CD4-positive, alpha-beta T cell (primary cell): ENCODE measurements around the gene ENOX1. TPM values are rescaled to one million over a fixed set of nuclear protein-coding genes. Genes with fewer than 3 reads are reported as not detected.

Experiments
- ATAC-seq: fragments of 200-7000 bp; cut with Tn5 transposase; one replicate; pipeline ENCODE4 v1.10.0; 2022; ENCODE audit warnings: mild to moderate bottlenecking; ENCODE audit not compliant: poor library complexity
- CTCF ChIA-PET: fragments of 350-600 bp; sonication (Branson Sonifier 250); formaldehyde crosslinking; loops from one replicate; lab custom pipeline; 2021; ENCODE audit warnings: antibody characterized with exemption, inconsistent platforms; lab: Charles Lee
- POLR2A ChIA-PET: fragments of 350-600 bp; sonication (Branson Sonifier 250); formaldehyde crosslinking; loops from one replicate; lab custom pipeline; 2021; ENCODE audit warnings: antibody characterized with exemption, inconsistent platforms; lab: Charles Lee
- DNase-seq, 14 experiments: peaks; one replicate each; pipeline ENCODE4 v3.0.0-alpha.2; 2013 to 2020; ENCODE audit warnings: mixed read lengths in 2 of 14
- H3K27ac ChIP-seq, 2 donors: one replicate each; pipeline versions ENCODE4 v1.5.1 to v1.7.0; 2013; ENCODE audit warnings: low read length in 2 of 2, low read depth in 1 of 2, mild to moderate bottlenecking in 1 of 2
- H3K27me3 ChIP-seq, 2 experiments: 1 replicate in 1 of 2; 2 replicates in 1 of 2; pipeline versions ENCODE4 v1.6.1 to v1.7.0; 2013; ENCODE audit warnings: low read length in 2 of 2, control low read depth in 1 of 2, mild to moderate bottlenecking in 1 of 2, moderate library complexity in 1 of 2; ENCODE audit not compliant: insufficient read depth in 2 of 2, control insufficient read depth in 1 of 2
- H3K36me3 ChIP-seq: one replicate; pipeline ENCODE4 v1.6.1; 2013; ENCODE audit warnings: low read length, control low read depth; ENCODE audit not compliant: insufficient read depth
- H3K4me1 ChIP-seq: one replicate; pipeline ENCODE4 v1.6.1; 2013; ENCODE audit warnings: low read length, control low read depth; ENCODE audit not compliant: insufficient read depth
- H3K4me3 ChIP-seq: one replicate; pipeline ENCODE4 v1.5.1; 2013; ENCODE audit warnings: mild to moderate bottlenecking, low read length, moderate library complexity
- H3K9me3 ChIP-seq, 2 experiments: 1 replicate in 1 of 2; 2 replicates in 1 of 2; pipeline versions ENCODE4 v1.6.1 to v1.7.0; 2013; ENCODE audit warnings: low read length in 2 of 2, mild to moderate bottlenecking in 2 of 2, control low read depth in 1 of 2, moderate library complexity in 1 of 2; ENCODE audit not compliant: control insufficient read depth in 1 of 2, insufficient read depth in 1 of 2
- H3K27ac Mint-ChIP-seq: one replicate; pipeline ENCODE4 v1.8.0; 2020; ENCODE audit warnings: mixed read lengths
- H3K27me3 Mint-ChIP-seq: one replicate; pipeline ENCODE4 v1.8.0; 2021; ENCODE audit warnings: mixed read lengths
- H3K36me3 Mint-ChIP-seq: one replicate; pipeline ENCODE4 v1.8.0; 2021; ENCODE audit warnings: low read depth, mixed read lengths
- H3K4me1 Mint-ChIP-seq: one replicate; pipeline ENCODE4 v1.8.0; 2021; ENCODE audit warnings: low read depth, mixed read lengths
- H3K4me3 Mint-ChIP-seq: one replicate; pipeline ENCODE4 v1.8.0; 2020; ENCODE audit warnings: mild to moderate bottlenecking, mixed read lengths
- H3K9me3 Mint-ChIP-seq: one replicate; pipeline ENCODE4 v1.8.0; 2020; ENCODE audit warnings: mixed read lengths
- CTCF ChIP-seq: fragments of 200-600 bp; IDR thresholded peaks from one replicate; pipeline ENCODE4 v1.8.0; 2022; ENCODE audit warnings: antibody characterized with exemption, mild to moderate bottlenecking
- intact Hi-C, 2 experiments: fragments of 100-400 bp; cut with DNase I in 1 of 2; cut with micrococcal nuclease in 1 of 2; formaldehyde crosslinking; loops; one replicate each; pipeline versions ENCODE4 v1.15.1 to v1.9.0; 2023 to 2025; cut with DNase I, micrococcal nuclease
- total RNA-seq, 174 experiments: library from RNA in 2 of 174; stranded (reverse) in 2 of 174; gene quantifications; one replicate each; pipeline ENCODE4 v1.2.3 and lab custom pipeline; 2021 to 2026

Gene ENOX1
- total RNA-seq, 2 experiments from 2014 or later, result not detected

- H3K36me3 Mint-ChIP-seq, result no peaks in the 10 kb centered on the region
- H3K27ac Mint-ChIP-seq, result no peak overlapping the region
- intact Hi-C loops, result no loop called here
- H3K4me3 Mint-ChIP-seq, result no peak overlapping the region
- DNase-seq (no peak), ATAC-seq (no peak)
- no peaks in the 10 kb centered on the region for H3K9me3 ChIP-seq
- ChIA-PET POLR2A (no interaction called here), CTCF (no interaction called here)
- H3K9me3 Mint-ChIP-seq, result no peaks in the 10 kb centered on the region
- no peak for TF ChIP-seq CTCF
- H3K4me3 ChIP-seq, result no peak overlapping the region
- no peaks in the 10 kb centered on the region for H3K4me1 ChIP-seq
- H3K27ac ChIP-seq, result no peak overlapping the region
- no peaks in the 10 kb centered on the region for H3K27me3 ChIP-seq
- H3K27me3 Mint-ChIP-seq, result peaks cover 27% of the 10 kb centered on the region
- H3K36me3 ChIP-seq, result no peaks in the 10 kb centered on the region
- H3K4me1 Mint-ChIP-seq, result no peaks in the 10 kb centered on the region
Measured at GRCh38 chr13:43195112-43195511, 591.7 kb downstream of the ENOX1 start.

- no peaks in the 10 kb centered on the region for H3K36me3 Mint-ChIP-seq
- POLR2A ChIA-PET, result no interaction called here
Measured at GRCh38 chr13:43193789-43194420, 592.9 kb downstream of the ENOX1 start.

GRCh38 chr13:43191546-43191945 is 595.2 kb downstream of the ENOX1 start:
- Histone ChIP-seq H3K36me3 (no peaks in the 10 kb centered on the region), H3K27me3 (no peaks in the 10 kb centered on the region), H3K27ac (no peak overlapping the region), H3K9me3 (no peaks in the 10 kb centered on the region), H3K4me3 (no peak overlapping the region), H3K4me1 (no peaks in the 10 kb centered on the region)
- Mint-ChIP-seq H3K27ac (no peak overlapping the region), H3K36me3 (no peaks in the 10 kb centered on the region), H3K4me3 (no peak overlapping the region), H3K9me3 (no peaks in the 10 kb centered on the region), H3K4me1 (no peaks in the 10 kb centered on the region), H3K27me3 (peaks cover 5% of the 10 kb centered on the region)
- intact Hi-C loops, result no loop called here
- ATAC-seq (no peak), DNase-seq (no peak)
- POLR2A ChIA-PET, result no interaction called here
- CTCF ChIA-PET, result no interaction called here
- TF ChIP-seq CTCF, result no peak

More at GRCh38 chr13:43193789-43194420, 592.9 kb downstream of the ENOX1 start:
- no peaks in the 10 kb centered on the region for H3K9me3 Mint-ChIP-seq
- CTCF ChIA-PET, result interaction anchor here (0.6 kb wide), 1 partner anchor 1324 kb away, joined by 3 read pairs; no protein-coding TSS in a partner anchor
- H3K4me3 Mint-ChIP-seq, result no peak overlapping the region
- Histone ChIP-seq H3K4me3 (no peak overlapping the region), H3K27ac (no peak overlapping the region), H3K36me3 (no peaks in the 10 kb centered on the region), H3K27me3 (no peaks in the 10 kb centered on the region), H3K4me1 (no peaks in the 10 kb centered on the region), H3K9me3 (no peaks in the 10 kb centered on the region)
- no peak for DNase-seq
- peaks cover 25% of the 10 kb centered on the region for H3K27me3 Mint-ChIP-seq
- H3K4me1 Mint-ChIP-seq, result no peaks in the 10 kb centered on the region
- intact Hi-C loops, result no loop called here
- no peak overlapping the region for H3K27ac Mint-ChIP-seq
- TF ChIP-seq CTCF, result no peak
- ATAC-seq, result no peak
